HepG2 (cell line): ENCODE results near the gene FRMD4A. TPM values are rescaled to one million over a fixed set of nuclear protein-coding genes. Genes with fewer than 3 reads are reported as not detected.

Experiments
- ATAC-seq: fragments of 200-7000 bp; cut with Tn5 transposase; 3 replicates; pipeline ENCODE4 v1.9.1; 2020; ENCODE audit warnings: mild to moderate bottlenecking, moderate library complexity
- BruUV-seq: library from RNA; stranded (reverse); fragments of 400-500 nt; replicated peaks from 2 replicates; lab custom pipeline; 2021; lab: Mats Ljungman, UMichigan
- CTCF ChIA-PET: fragments of 300-600 bp; formaldehyde crosslinking; extraction: SDS; loops from one replicate; lab custom pipeline; 2021; ENCODE audit warnings: low total read pairs, inconsistent platforms, low intra/inter-chr PET ratio; lab: Yijun Ruan, JAX
- POLR2A ChIA-PET: fragments of 350-600 bp; sonication (Branson Sonifier 250); formaldehyde crosslinking; loops from one replicate; lab custom pipeline; 2020; ENCODE audit warnings: antibody characterized with exemption, inconsistent platforms; lab: Yijun Ruan, JAX
- DNase-seq: peaks from one replicate; pipeline ENCODE4 v3.0.0-alpha.2; 2015; ENCODE audit warnings: low spot score
- FAIRE-seq: peaks from 3 replicates; lab custom pipeline; 2011; peaks lifted over from hg19 to GRCh38; lab: Jason Lieb, UNC
- H2AFZ ChIP-seq: one replicate; pipeline ENCODE4 v1.6.1; 2011; ENCODE audit warnings: low read length, inconsistent platforms
- H3K27ac ChIP-seq: fragments of 300-600 bp; 3 replicates; pipeline ENCODE4 v1.8.0; 2011; ENCODE audit warnings: mixed run types, mild to moderate bottlenecking, mixed read lengths, low read length, inconsistent platforms; ENCODE audit not compliant: insufficient read depth; ENCODE audit errors: extremely low read length
- H3K27me3 ChIP-seq, 2 experiments: fragments of 200-600 bp in 1 of 2; 2 replicates in 1 of 2; 3 replicates in 1 of 2; pipeline versions ENCODE4 v1.6.0 to v1.8.0; 2011; ENCODE audit warnings: low read length in 2 of 2, mild to moderate bottlenecking in 2 of 2, moderate library complexity in 2 of 2, inconsistent platforms in 1 of 2; ENCODE audit not compliant: insufficient read depth in 2 of 2, control insufficient read depth in 1 of 2
- H3K36me3 ChIP-seq, 2 experiments: fragments of 200-600 bp in 1 of 2; replicated peaks in 1 of 2; 2 replicates in 1 of 2; 3 replicates in 1 of 2; pipeline versions ENCODE4 v1.5.1 to v1.8.0; 2011; ENCODE audit warnings: low read length in 2 of 2, inconsistent platforms in 1 of 2; ENCODE audit not compliant: insufficient read depth in 2 of 2, control insufficient read depth in 1 of 2
- H3K4me1 ChIP-seq: 2 replicates; pipeline ENCODE4 v1.5.1; 2012; ENCODE audit warnings: low read length, inconsistent platforms; ENCODE audit not compliant: insufficient read depth
- H3K4me2 ChIP-seq: 2 replicates; pipeline ENCODE4 v1.6.0; 2011; ENCODE audit warnings: low read depth, low read length, inconsistent platforms
- H3K4me3 ChIP-seq, 3 experiments: fragments of 200-600 bp in 1 of 3; sonication (generic), shearing (Covaris generic) in 1 of 3; replicated peaks in 1 of 3; 2 replicates each; pipeline ENCODE4 v1.5.1; 2011 to 2016; ENCODE audit warnings: low read length in 3 of 3, inconsistent platforms in 2 of 3, low read depth in 2 of 3, mild to moderate bottlenecking in 2 of 3, control low read depth in 1 of 3, mixed read lengths in 1 of 3; ENCODE audit not compliant: insufficient read depth in 1 of 3
- H3K79me2 ChIP-seq: one replicate; pipeline ENCODE4 v1.6.1; 2011; ENCODE audit warnings: low read length, inconsistent platforms; ENCODE audit not compliant: insufficient read depth
- H3K9ac ChIP-seq: 2 replicates; pipeline ENCODE4 v1.6.0; 2011; ENCODE audit warnings: mild to moderate bottlenecking, low read depth, low read length, inconsistent platforms; ENCODE audit not compliant: insufficient read depth
- H3K9me3 ChIP-seq: 2 replicates; pipeline ENCODE4 v1.5.1; 2012; ENCODE audit warnings: mild to moderate bottlenecking, low read length
- H4K20me1 ChIP-seq: 2 replicates; pipeline ENCODE4 v1.6.0; 2011; ENCODE audit warnings: inconsistent platforms, mild to moderate bottlenecking, low read length, moderate library complexity; ENCODE audit not compliant: insufficient read depth
- CEBPZ ChIP-seq: IDR thresholded peaks from 2 replicates; pipeline ENCODE4 v1.6.1; 2012; ENCODE audit warnings: low read length, improper control_type of control experiment
- HOXA5 ChIP-seq: sonication (generic); formaldehyde crosslinking; IDR thresholded peaks from 2 replicates; pipeline ENCODE4 v1.4.0; 2020; ENCODE audit warnings: missing genetic modification reagents
- NFE2 ChIP-seq: sonication (generic); formaldehyde crosslinking; IDR thresholded peaks from 2 replicates; pipeline ENCODE4 v1.4.0; 2020; ENCODE audit warnings: missing genetic modification reagents
- NFYB ChIP-seq: sonication (generic); formaldehyde crosslinking; IDR thresholded peaks from 2 replicates; pipeline ENCODE4 v1.4.0; 2020; ENCODE audit warnings: missing genetic modification reagents
- NRL ChIP-seq: sonication (generic); formaldehyde crosslinking; IDR thresholded peaks from 2 replicates; pipeline ENCODE4 v1.5.0; 2020; ENCODE audit warnings: missing genetic modification reagents, mild to moderate bottlenecking, moderate library complexity, borderline replicate concordance
- RFXANK ChIP-seq: IDR thresholded peaks from 2 replicates; pipeline ENCODE4 v1.6.1; 2016
- UBTF ChIP-seq: sonication (generic); formaldehyde crosslinking; IDR thresholded peaks from 2 replicates; pipeline ENCODE4 v1.4.0; 2020; ENCODE audit warnings: mild to moderate bottlenecking, missing genetic modification reagents
- YEATS4 ChIP-seq: sonication (generic); formaldehyde crosslinking; IDR thresholded peaks from 2 replicates; pipeline ENCODE4 v1.4.0; 2020; ENCODE audit warnings: missing genetic modification reagents, borderline replicate concordance
- ZNF281 ChIP-seq: sonication (generic); formaldehyde crosslinking; IDR thresholded peaks from 2 replicates; pipeline ENCODE4 v1.4.0; 2020; ENCODE audit warnings: missing genetic modification reagents, borderline replicate concordance
- ZNF577 ChIP-seq: sonication (generic); formaldehyde crosslinking; IDR thresholded peaks from 2 replicates; pipeline ENCODE4 v1.4.0; 2020; ENCODE audit warnings: mild to moderate bottlenecking, low read depth, missing genetic modification reagents, borderline replicate concordance
- ZNF598 ChIP-seq: sonication (generic); formaldehyde crosslinking; IDR thresholded peaks from 2 replicates; pipeline ENCODE4 v1.5.1; 2020; ENCODE audit warnings: mild to moderate bottlenecking, missing genetic modification reagents, borderline replicate concordance
- WGBS: methylation state at CpG from one replicate; pipeline ENCODE4 v1.1.6; 2017; ENCODE audit warnings: low lambda C conversion rate; 5-methylcytosine and 5-hydroxymethylcytosine counted together
- in situ Hi-C: cut with HindIII; loops from 2 replicates; pipeline ENCODE4 v1.10.0; 2017; ENCODE audit warnings: low pct_unique_long_range_greater_than_20kb; ENCODE audit not compliant: extremely low pct_ligation_motif_present
- intact Hi-C: fragments of 100-400 bp; cut with micrococcal nuclease; formaldehyde crosslinking; loops from one replicate; pipeline ENCODE4 v1.10.0; 2022; ENCODE audit not compliant: unreplicated experiment
- polyA plus RNA-seq, 8 experiments: library from polyadenylated mRNA; depleted of rRNA in 3 of 8; stranded (reverse) in 7 of 8; unstranded in 1 of 8; fragments of >200 nt; fragmentation: Illumina TruSeq in 4 of 8; extraction: Trizol in 4 of 8; gene quantifications; 2 replicates each; pipeline versions ENCODE4 v1.2.1 to v1.2.3, GENCODE V29; 2011 to 2016; ENCODE audit warnings: low read depth in 4 of 8, missing spikeins in 1 of 8, mixed read lengths in 1 of 8; ENCODE audit not compliant: insufficient read depth in 1 of 8
- total RNA-seq, 5 experiments: library from RNA; depleted of rRNA; stranded (reverse); fragments of >200 nt; fragmentation: Illumina TruSeq; extraction: Trizol; gene quantifications; 2 replicates each; pipeline ENCODE4 v1.2.3, GENCODE V29; 2016; ENCODE audit warnings: low read depth in 1 of 5

Gene FRMD4A
- total and polyA plus RNA-seq, 2 of the 13 experiments (the other 11 are each of a cell fraction or from before 2014, with no cell fraction given): 0.09 to 0.26 TPM

- no peak for ATAC-seq
Observed at GRCh38 chr10:13960603-13961002, 370.1 kb downstream of the FRMD4A start.

More at GRCh38 chr10:13960603-13961002, 370.1 kb downstream of the FRMD4A start:
- no peak overlapping the region for H3K4me2 ChIP-seq
- WGBS: 7% methylated on average over 3 of the region's 3 CpGs
- no TSS peak for BruUV-seq
- H4K20me1 ChIP-seq: no peaks in the 10 kb centered on the region
- no peaks in the 10 kb centered on the region for H3K9me3 ChIP-seq
- no peak overlapping the region for H3K9ac ChIP-seq
- DNase-seq: no peak
- intact Hi-C loops: no loop called here
- no peak overlapping the region for H3K4me3 ChIP-seq
- no peaks in the 10 kb centered on the region for H3K79me2 ChIP-seq
- no peak overlapping the region for H2AFZ ChIP-seq
- H3K27me3 ChIP-seq: peaks cover 1 to 4% of the 10 kb centered on the region in 2 experiments; a peak in 2 of 5 replicates
- in situ Hi-C loops: no loop called here
- POLR2A ChIA-PET: no interaction called here
- no peak overlapping the region for H3K27ac ChIP-seq
- no peak for FAIRE-seq
- H3K4me1 ChIP-seq: no peaks in the 10 kb centered on the region
- CTCF ChIA-PET: no interaction called here
- TF ChIP-seq CEBPZ (no peak), ZNF281 (CRISPR knock-in tag) (no peak), ZNF577 (no peak), NFYB (CRISPR knock-in tag) (no peak), NRL (CRISPR knock-in tag) (no peak), ZNF598 (CRISPR knock-in tag) (no peak), HOXA5 (no peak), RFXANK (CRISPR knock-in tag) (no peak), NFE2 (CRISPR knock-in tag) (no peak), YEATS4 (no peak), UBTF (CRISPR knock-in tag) (no peak)
- H3K36me3 ChIP-seq: no peaks in the 10 kb centered on the region
